GM12878 (cell line): ENCODE results near the gene ARHGAP22. TPM values are rescaled to one million over a fixed set of nuclear protein-coding genes. Genes with fewer than 3 reads are reported as not detected.

Experiments
- ATAC-seq: fragments of 200-7000 bp; cut with Tn5 transposase; 3 replicates; pipeline ENCODE4 v1.9.1; 2020; ENCODE audit warnings: mild to moderate bottlenecking, moderate library complexity
- BruUV-seq: library from RNA; stranded (reverse); fragments of 400-500 nt; replicated peaks from 2 replicates; lab custom pipeline; 2021; lab: Mats Ljungman, UMichigan
- CTCF ChIA-PET: fragments of 300-600 bp; sonication (Branson Sonifier 250); formaldehyde crosslinking; extraction: SDS; loops from one replicate; lab custom pipeline; 2021; ENCODE audit warnings: inconsistent platforms; lab: Yijun Ruan, JAX
- POLR2A ChIA-PET: fragments of 350-600 bp; formaldehyde crosslinking; extraction: SDS; loops from one replicate; lab custom pipeline; 2021; ENCODE audit warnings: inconsistent platforms; lab: Charles Lee
- RAD21 ChIA-PET: fragments of 300-600 bp; sonication (Branson Sonifier 250); formaldehyde crosslinking; loops from one replicate; lab custom pipeline; 2023; ENCODE audit warnings: antibody characterized with exemption; ENCODE audit not compliant: unreplicated experiment; lab: Charles Lee
- SMC1A ChIA-PET: fragments of 300-600 bp; sonication (Branson Sonifier 250); formaldehyde crosslinking; loops from one replicate; lab custom pipeline; 2023; ENCODE audit not compliant: unreplicated experiment, uncharacterized antibody; lab: Charles Lee
- DNase-seq: peaks from one replicate; pipeline ENCODE4 v3.0.0-alpha.2; 2011; ENCODE audit warnings: low read depth, low spot score
- FAIRE-seq: peaks from 3 replicates; lab custom pipeline; 2011; peaks lifted over from hg19 to GRCh38; lab: Jason Lieb, UNC
- H2AFZ ChIP-seq: 2 replicates; pipeline ENCODE4 v1.6.0; 2011; ENCODE audit warnings: low read depth, low read length, control low read depth; ENCODE audit not compliant: control insufficient read depth
- H3K27ac ChIP-seq: 2 replicates; pipeline ENCODE4 v1.5.1; 2011; ENCODE audit warnings: control low read depth; ENCODE audit not compliant: control insufficient read depth, insufficient read depth
- H3K27me3 ChIP-seq, 2 experiments: replicated peaks in 1 of 2; 2 replicates each; pipeline versions ENCODE4 v1.6.0 to v1.6.1; 2011; ENCODE audit warnings: low read length in 1 of 2; ENCODE audit not compliant: control insufficient read depth in 2 of 2, insufficient read depth in 2 of 2
- H3K36me3 ChIP-seq, 2 experiments: 2 replicates each; pipeline ENCODE4 v1.5.1; 2011; ENCODE audit warnings: low read length in 1 of 2; ENCODE audit not compliant: control insufficient read depth in 2 of 2, insufficient read depth in 2 of 2
- H3K4me1 ChIP-seq: 2 replicates; pipeline ENCODE4 v1.6.1; 2011; ENCODE audit warnings: mild to moderate bottlenecking, low read length, moderate library complexity, mixed read lengths; ENCODE audit not compliant: control insufficient read depth, insufficient read depth
- H3K4me2 ChIP-seq: 2 replicates; pipeline ENCODE4 v1.6.0; 2011; ENCODE audit warnings: control low read depth; ENCODE audit not compliant: control insufficient read depth, insufficient read depth
- H3K4me3 ChIP-seq: fragments of 200-600 bp; sonication (generic); 2 replicates; pipeline ENCODE4 v1.5.1; 2016
- H3K79me2 ChIP-seq: 2 replicates; pipeline ENCODE4 v1.6.0; 2011; ENCODE audit warnings: low read length; ENCODE audit not compliant: control insufficient read depth, insufficient read depth
- H3K9ac ChIP-seq: 2 replicates; pipeline ENCODE4 v1.8.0; 2011; ENCODE audit warnings: low read length, control low read depth, mixed read lengths; ENCODE audit not compliant: control insufficient read depth, insufficient read depth
- H3K9me3 ChIP-seq: replicated peaks from 3 replicates; pipeline ENCODE4 v1.5.1; 2011; ENCODE audit warnings: mild to moderate bottlenecking, low read length; ENCODE audit not compliant: control insufficient read depth, insufficient read depth
- H4K20me1 ChIP-seq: 2 replicates; pipeline ENCODE4 v1.6.0; 2011; ENCODE audit not compliant: control insufficient read depth, insufficient read depth
- BCL11A ChIP-seq: IDR thresholded peaks from 2 replicates; pipeline ENCODE4 v1.6.1; 2011; ENCODE audit warnings: low read depth, low read length
- CBX3 ChIP-seq: fragments of 200-600 bp; sonication (generic); IDR thresholded peaks from 2 replicates; pipeline ENCODE4 v1.6.1; 2016; ENCODE audit warnings: low read depth, borderline replicate concordance
- CBX5 ChIP-seq: sonication (generic); IDR thresholded peaks from 2 replicates; pipeline ENCODE4 v1.6.1; 2016; ENCODE audit warnings: low read depth, moderate library complexity, mild to moderate bottlenecking, inconsistent platforms
- EGR1 ChIP-seq, 2 experiments: IDR thresholded peaks; 1 replicate in 1 of 2; 2 replicates in 1 of 2; pipeline ENCODE4 v1.6.1; 2011 to 2012; ENCODE audit warnings: low read depth in 2 of 2, low read length in 2 of 2, borderline replicate concordance in 1 of 2, mild to moderate bottlenecking in 1 of 2, moderate library complexity in 1 of 2
- ELK1 ChIP-seq: IDR thresholded peaks from 2 replicates; pipeline ENCODE4 v1.6.1; 2012; ENCODE audit warnings: low read depth, low read length, improper control_type of control experiment
- FOS ChIP-seq: IDR thresholded peaks from 3 replicates; pipeline ENCODE4 v1.6.1; 2011; ENCODE audit warnings: borderline replicate concordance; ENCODE audit not compliant: insufficient read length; ENCODE audit errors: extremely low read depth
- GATAD2B ChIP-seq: fragments of 450-650 bp; conservative IDR thresholded peaks from 2 replicates; pipeline ENCODE4 v1.6.1; 2017; ENCODE audit warnings: low read depth, mild to moderate bottlenecking, moderate library complexity
- HDAC6 ChIP-seq: fragments of 200-600 bp; sonication (generic); IDR thresholded peaks from one replicate; pipeline ENCODE4 v1.8.0; 2017; ENCODE audit warnings: antibody characterized with exemption; ENCODE audit not compliant: unreplicated experiment
- HDGF ChIP-seq: fragments of 450-650 bp; IDR thresholded peaks from 2 replicates; pipeline ENCODE4 v1.6.1; 2016; ENCODE audit warnings: antibody characterized with exemption
- IRF4 ChIP-seq: IDR thresholded peaks from 2 replicates; pipeline ENCODE4 v1.6.1; 2011; ENCODE audit warnings: low read depth, low read length
- NKRF ChIP-seq: fragments of 450-650 bp; conservative IDR thresholded peaks from 2 replicates; pipeline ENCODE4 v1.6.1; 2017; ENCODE audit warnings: mild to moderate bottlenecking, moderate library complexity
- NR2C1 ChIP-seq: fragments of 450-650 bp; IDR thresholded peaks from 2 replicates; pipeline ENCODE4 v1.6.1; 2017; ENCODE audit warnings: antibody characterized with exemption, mild to moderate bottlenecking, moderate library complexity
- SMC3 ChIP-seq: IDR thresholded peaks from 2 replicates; pipeline ENCODE4 v1.6.1; 2011; ENCODE audit warnings: low read length, improper control_type of control experiment, borderline replicate concordance
- SREBF2 ChIP-seq: IDR thresholded peaks from 2 replicates; pipeline ENCODE4 v1.6.1; 2012; ENCODE audit warnings: mild to moderate bottlenecking, low read length
- TCF3 ChIP-seq: IDR thresholded peaks from 2 replicates; pipeline ENCODE4 v1.6.1; 2012; ENCODE audit warnings: low read depth, mild to moderate bottlenecking, low read length, borderline replicate concordance; ENCODE audit not compliant: insufficient read depth
- WRNIP1 ChIP-seq: IDR thresholded peaks from 2 replicates; pipeline ENCODE4 v1.6.1; 2011; ENCODE audit warnings: low read depth, low read length, improper control_type of control experiment, borderline replicate concordance
- ZBTB11 ChIP-seq: fragments of 450-650 bp; formaldehyde crosslinking; IDR thresholded peaks from 2 replicates; pipeline ENCODE4 v1.5.0; 2022; ENCODE audit warnings: mild to moderate bottlenecking, missing genetic modification characterization
- WGBS: methylation state at CpG from one replicate; pipeline ENCODE4 v1.1.6; 2016; ENCODE audit warnings: low lambda C conversion rate; ENCODE audit not compliant: insufficient replicate concordance, insufficient coverage; ENCODE audit errors: missing lambda C conversion rate; 5-methylcytosine and 5-hydroxymethylcytosine counted together
- in situ Hi-C: fragments of 300-500 bp; cut with MboI; formaldehyde crosslinking; loops from 9 replicates; pipeline ENCODE4 v1.14.3; 2018; ENCODE audit warnings: mixed read lengths
- intact Hi-C: fragments of 100-400 bp; cut with micrococcal nuclease; formaldehyde crosslinking; loops from one replicate; pipeline ENCODE4 v1.14.2; 2022; ENCODE audit not compliant: unreplicated experiment
- polyA plus RNA-seq, 11 experiments: library from polyadenylated mRNA; depleted of rRNA in 4 of 11; unstranded in 6 of 11; stranded (reverse) in 5 of 11; fragments of >200 nt; fragmentation: Nextera tagmentation in 4 of 11; fragmentation: Illumina TruSeq in 1 of 11; extraction: Ambion mirVana in 4 of 11; extraction: Trizol in 1 of 11; gene quantifications; 1 replicate in 1 of 11; 2 replicates in 10 of 11; pipeline versions ENCODE4 v1.2.1 to v1.2.3, GENCODE V29; 2011 to 2016; ENCODE audit warnings: inconsistent platforms in 2 of 11, missing spikeins in 2 of 11, low read depth in 1 of 11
- total RNA-seq, 4 experiments: library from RNA; depleted of rRNA in 3 of 4; stranded (reverse); fragments of >200 nt in 3 of 4; fragmentation: Illumina TruSeq in 1 of 4; extraction: Trizol in 1 of 4; gene quantifications; 2 replicates each; pipeline versions ENCODE4 v1.2.1 to v1.2.3, GENCODE V29; 2013 to 2021

Gene ARHGAP22
- total and polyA plus RNA-seq, 10 of the 15 experiments (the other 5 are each of a cell fraction or from before 2014, with no cell fraction given): 0.07 to 0.61 (median 0.18) TPM; not detected in 5

GRCh38 chr10:48550071-48550691 is 54.7 kb downstream of the ARHGAP22 start (continued):
- no peak for TF ChIP-seq NR2C1
- no peak for TF ChIP-seq HDGF
- no peak for TF ChIP-seq EGR1 (IDR thresholded peaks at IDR 0.05; ENCODE audit: borderline replicate concordance in 1 of 2, low read depth in 2 of 2, low read length in 2 of 2)
- TF ChIP-seq ELK1: no peak
- TF ChIP-seq, all 136 proteins: peak for 0

GRCh38 chr10:48549236-48549635 is 55.6 kb downstream of the ARHGAP22 start:
- ChIA-PET CTCF (interaction anchor here (0.6 to 19.6 kb wide), 9 partner anchors 15 to 239 kb away, joined by 3 to 436 read pairs (median 4); partner anchors contain the start of gene ARHGAP22), POLR2A (no interaction called here), RAD21 (interaction anchor here (1.2 to 21.1 kb wide), 2 partner anchors 49 to 107 kb away, joined by 3 to 333 read pairs; no protein-coding TSS in a partner anchor), SMC1A (interaction anchor here (0.9 to 10.7 kb wide), 8 partner anchors 15 to 182 kb away, joined by 3 to 173 read pairs (median 6); partner anchors contain the start of gene ARHGAP22)
- H3K9ac ChIP-seq: no peak overlapping the region
- no peak overlapping the region for H2AFZ ChIP-seq
- H3K36me3 ChIP-seq: no peaks in the 10 kb centered on the region
- H3K27ac ChIP-seq: no peak overlapping the region
- no peaks in the 10 kb centered on the region for H3K27me3 ChIP-seq
- BruUV-seq: no TSS peak
- H3K9me3 ChIP-seq: no peaks in the 10 kb centered on the region
- no peak for ATAC-seq
- no peak overlapping the region for H3K4me2 ChIP-seq
- no peaks in the 10 kb centered on the region for H3K4me1 ChIP-seq
- no peaks in the 10 kb centered on the region for H4K20me1 ChIP-seq
- H3K4me3 ChIP-seq: no peak overlapping the region
- WGBS: 0% methylated on average over 3 of the region's 3 CpGs
- intact Hi-C loops (no loop called here), in situ Hi-C loops (no loop called here)
- no peak for DNase-seq
- FAIRE-seq: no peak
- no peaks in the 10 kb centered on the region for H3K79me2 ChIP-seq
- TF ChIP-seq GATAD2B (no peak), TCF3 (no peak), BCL11A (no peak), CBX3 (no peak), SREBF2 (no peak), ZBTB11 (no peak), WRNIP1 (no peak), SMC3 (no peak), FOS (no peak), CBX5 (no peak), NKRF (no peak), HDAC6 (no peak), IRF4 (no peak)
